Fibroblast of lung (primary cell): Measurements from ENCODE around the gene SLC66A1. TPM values are rescaled to one million over a fixed set of nuclear protein-coding genes. Genes with fewer than 3 reads are reported as not detected.
A peak's percentile ranks its signal among the peaks of the same experiment; 100 is the strongest.

Source experiments
- DNase-seq, 2 donors: peaks; one replicate each; pipeline versions ENCODE4 v3.0.0 to v3.0.0-alpha.2; 2010; ENCODE audit warnings: low read depth in 2 of 2
- H2AFZ ChIP-seq: 2 replicates; pipeline ENCODE4 v1.5.1; 2012; ENCODE audit warnings: low read length, control low read depth, inconsistent platforms
- H3K27ac ChIP-seq: 2 replicates; pipeline ENCODE4 v1.5.1; 2011; ENCODE audit warnings: low read length, control low read depth; ENCODE audit not compliant: insufficient read depth
- H3K27me3 ChIP-seq: 2 replicates; pipeline ENCODE4 v1.5.1; 2011; ENCODE audit warnings: mild to moderate bottlenecking, low read length; ENCODE audit not compliant: control insufficient read depth, insufficient read depth
- H3K36me3 ChIP-seq: 2 replicates; pipeline ENCODE4 v1.5.1; 2011; ENCODE audit warnings: low read length; ENCODE audit not compliant: control insufficient read depth, insufficient read depth
- H3K4me1 ChIP-seq: 2 replicates; pipeline ENCODE4 v1.5.1; 2011; ENCODE audit warnings: low read length; ENCODE audit not compliant: control insufficient read depth, insufficient read depth; ENCODE audit errors: extremely low read depth
- H3K4me2 ChIP-seq: 2 replicates; pipeline ENCODE4 v1.5.1; 2011; ENCODE audit warnings: low read length, control low read depth; ENCODE audit not compliant: insufficient read depth; ENCODE audit errors: extremely low read depth
- H3K4me3 ChIP-seq, 4 experiments: fragments of 200-600 bp in 1 of 4; sonication (generic) in 1 of 4; replicated peaks in 1 of 4; 2 replicates each; pipeline ENCODE4 v1.5.1; 2011 to 2016; ENCODE audit warnings: low read length in 4 of 4, low read depth in 3 of 4, mild to moderate bottlenecking in 3 of 4, control low read depth in 2 of 4, inconsistent platforms in 1 of 4, mixed read lengths in 1 of 4; ENCODE audit not compliant: insufficient read depth in 1 of 4; ENCODE audit errors: control extremely low read depth in 1 of 4
- H3K79me2 ChIP-seq: 2 replicates; pipeline ENCODE4 v1.5.1; 2012; ENCODE audit warnings: mild to moderate bottlenecking, low read length, inconsistent platforms; ENCODE audit not compliant: control insufficient read depth, insufficient read depth
- H3K9ac ChIP-seq: 2 replicates; pipeline ENCODE4 v1.5.1; 2011; ENCODE audit warnings: mild to moderate bottlenecking, low read length, control low read depth; ENCODE audit not compliant: insufficient read depth
- H3K9me3 ChIP-seq: 2 replicates; pipeline ENCODE4 v1.5.1; 2012; ENCODE audit warnings: low read depth, low read length; ENCODE audit not compliant: control insufficient read depth, insufficient read depth
- H4K20me1 ChIP-seq: 2 replicates; pipeline ENCODE4 v1.5.1; 2011; ENCODE audit warnings: low read length; ENCODE audit not compliant: control insufficient read depth, insufficient read depth; ENCODE audit errors: extremely low read depth
- EZH2 ChIP-seq: IDR thresholded peaks from 2 replicates; pipeline ENCODE4 v1.5.1; 2012; ENCODE audit warnings: low read length, control low read depth, mild to moderate bottlenecking; ENCODE audit errors: missing control alignments
- polyA plus RNA-seq, 2 donors: library from polyadenylated mRNA; depleted of rRNA in 1 of 2; stranded (reverse) in 1 of 2; unstranded in 1 of 2; fragments of >200 nt; gene quantifications; 2 replicates each; pipeline ENCODE4 v1.2.1, GENCODE V29; 2011 to 2012; ENCODE audit warnings: missing spikeins in 1 of 2
- total RNA-seq: library from RNA; depleted of rRNA; stranded (reverse); fragments of >200 nt; gene quantifications from 2 replicates; pipeline ENCODE4 v1.2.1, GENCODE V29; 2014
- TF ChIP-seq, protein P1 (sequence below), 2 donors: IDR thresholded peaks in 1 of 2; conservative IDR thresholded peaks in 1 of 2; 1 replicate in 1 of 2; 2 replicates in 1 of 2; pipeline ENCODE4 v1.5.1; 2011 to 2012; ENCODE audit warnings: low read length in 2 of 2, control low read depth in 1 of 2, inconsistent platforms in 1 of 2, low read depth in 1 of 2, mild to moderate bottlenecking in 1 of 2

SLC66A1 gene
- total and polyA plus RNA-seq, 2 donors (not counting 1 experiment from before 2014, with no cell fraction given): 7.1 to 18.3 TPM

DNA sequence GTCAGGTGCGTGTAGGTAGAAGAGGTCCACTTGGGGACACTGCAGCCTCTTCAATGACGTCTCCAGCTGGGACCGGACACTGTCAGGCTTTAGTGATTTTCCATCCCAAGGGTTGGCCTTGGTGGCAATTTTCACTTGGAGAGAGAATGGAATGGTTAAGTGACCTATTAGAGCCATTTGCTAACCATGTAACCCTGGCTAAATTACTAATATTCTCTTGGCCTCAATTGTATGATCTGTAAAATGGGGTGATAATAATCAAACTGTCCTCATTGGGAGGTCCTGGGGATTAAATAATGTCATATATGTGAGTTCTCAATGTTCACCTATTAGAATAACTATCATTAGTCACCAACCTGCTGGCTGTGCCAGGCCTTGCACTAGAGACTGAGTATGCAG lies 3.6 kb upstream of the SLC66A1 start:
- peaks cover 26% of the 10 kb centered on the region for H3K79me2 ChIP-seq
- no peaks in the 10 kb centered on the region for H4K20me1 ChIP-seq
- H3K4me2 ChIP-seq: peak overlapping the region; percentile 59
- peaks cover 7% of the 10 kb centered on the region for H3K36me3 ChIP-seq
- H3K4me1 ChIP-seq: peaks cover 16% of the 10 kb centered on the region
- no peak overlapping the region for H3K9ac ChIP-seq
- H3K9me3 ChIP-seq: no peaks in the 10 kb centered on the region
- no peak for DNase-seq
- no peak overlapping the region for H2AFZ ChIP-seq
- H3K4me3 ChIP-seq: no peak overlapping the region
- H3K27ac ChIP-seq: peak overlapping the region; percentile 70
- TF ChIP-seq EZH2: no peak
- TF ChIP-seq, protein P1, sequence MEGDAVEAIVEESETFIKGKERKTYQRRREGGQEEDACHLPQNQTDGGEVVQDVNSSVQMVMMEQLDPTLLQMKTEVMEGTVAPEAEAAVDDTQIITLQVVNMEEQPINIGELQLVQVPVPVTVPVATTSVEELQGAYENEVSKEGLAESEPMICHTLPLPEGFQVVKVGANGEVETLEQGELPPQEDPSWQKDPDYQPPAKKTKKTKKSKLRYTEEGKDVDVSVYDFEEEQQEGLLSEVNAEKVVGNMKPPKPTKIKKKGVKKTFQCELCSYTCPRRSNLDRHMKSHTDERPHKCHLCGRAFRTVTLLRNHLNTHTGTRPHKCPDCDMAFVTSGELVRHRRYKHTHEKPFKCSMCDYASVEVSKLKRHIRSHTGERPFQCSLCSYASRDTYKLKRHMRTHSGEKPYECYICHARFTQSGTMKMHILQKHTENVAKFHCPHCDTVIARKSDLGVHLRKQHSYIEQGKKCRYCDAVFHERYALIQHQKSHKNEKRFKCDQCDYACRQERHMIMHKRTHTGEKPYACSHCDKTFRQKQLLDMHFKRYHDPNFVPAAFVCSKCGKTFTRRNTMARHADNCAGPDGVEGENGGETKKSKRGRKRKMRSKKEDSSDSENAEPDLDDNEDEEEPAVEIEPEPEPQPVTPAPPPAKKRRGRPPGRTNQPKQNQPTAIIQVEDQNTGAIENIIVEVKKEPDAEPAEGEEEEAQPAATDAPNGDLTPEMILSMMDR (conservative IDR thresholded peaks at IDR 0.05 in 1 of 2, IDR thresholded peaks at IDR 0.05 in 1 of 2; ENCODE audit: low read depth in 1 of 2, low read length in 2 of 2): no peak
- no peaks in the 10 kb centered on the region for H3K27me3 ChIP-seq

DNA sequence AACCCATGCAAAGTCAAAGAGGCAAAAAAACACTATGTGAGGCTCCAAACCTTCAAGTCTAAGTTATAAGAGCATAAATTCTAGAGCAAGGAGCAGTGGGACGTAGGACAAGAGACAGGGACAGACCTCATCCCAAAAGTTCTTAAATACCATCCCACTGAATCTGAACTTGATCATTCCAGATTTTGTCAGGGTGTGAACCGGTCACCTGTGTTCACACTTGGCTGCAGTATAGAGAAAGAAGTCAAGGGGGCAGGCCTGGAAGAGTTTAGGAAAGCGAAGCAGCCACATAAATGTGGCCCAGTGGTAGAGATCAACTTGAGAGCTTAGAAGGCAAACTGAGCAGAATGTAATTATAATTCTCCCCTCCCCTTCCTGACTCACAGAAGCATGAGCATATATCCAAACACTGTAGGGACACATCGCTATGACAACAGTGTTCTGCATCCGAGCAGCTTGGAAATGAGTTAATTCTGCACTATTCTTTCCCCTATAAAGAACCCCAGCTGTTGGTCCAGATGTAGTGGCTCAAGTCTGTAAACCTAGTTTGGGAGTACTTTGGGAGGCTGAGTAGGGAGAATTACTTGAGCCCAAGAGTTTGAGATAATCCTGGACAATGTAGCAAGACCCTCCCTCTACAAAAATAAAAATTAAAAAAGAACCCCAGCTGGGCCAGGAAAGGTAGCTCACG lies 2.9 kb upstream of the SLC66A1 start:
- peak; percentile 68 to 87 for DNase-seq
- no peaks in the 10 kb centered on the region for H3K27me3 ChIP-seq
- peaks cover 7% of the 10 kb centered on the region for H3K36me3 ChIP-seq
- peaks cover 30% of the 10 kb centered on the region for H3K79me2 ChIP-seq
- no peak for TF ChIP-seq EZH2
- TF ChIP-seq, protein P1 (conservative IDR thresholded peaks at IDR 0.05 in 1 of 2, IDR thresholded peaks at IDR 0.05 in 1 of 2; ENCODE audit: low read depth in 1 of 2, low read length in 2 of 2): no peak
- no peak overlapping the region for H2AFZ ChIP-seq
- no peaks in the 10 kb centered on the region for H4K20me1 ChIP-seq
- H3K4me1 ChIP-seq: peaks cover 16% of the 10 kb centered on the region
- H3K9ac ChIP-seq: no peak overlapping the region
- no peak overlapping the region for H3K4me3 ChIP-seq
- H3K4me2 ChIP-seq: peak overlapping the region; percentile 59
- no peaks in the 10 kb centered on the region for H3K9me3 ChIP-seq
- H3K27ac ChIP-seq: peak overlapping the region; percentile 70

DNA sequence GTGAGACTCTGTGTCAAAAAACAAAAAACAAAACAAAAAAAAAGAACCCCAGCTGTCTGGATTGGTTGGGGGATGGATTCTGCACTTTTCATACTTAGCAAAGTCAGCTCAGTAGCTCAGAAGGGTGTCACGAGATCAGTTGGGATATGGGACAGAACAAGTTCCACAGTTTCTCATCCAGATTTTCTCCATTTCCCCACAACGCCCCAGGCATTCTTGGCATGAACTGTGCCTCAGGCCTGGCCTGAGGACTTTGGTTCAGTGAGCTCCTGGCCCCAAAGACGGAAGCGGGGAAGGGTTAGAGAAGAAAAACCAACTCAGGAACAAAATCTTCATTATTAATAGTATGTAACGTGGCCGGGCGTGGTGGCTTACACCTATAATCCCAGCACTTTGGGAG lies 2.1 kb upstream of the SLC66A1 start:
- peak overlapping the region; percentile 33 for H3K27ac ChIP-seq

More for the DNA sequence above, 2.1 kb upstream of the SLC66A1 start:
- H3K4me2 ChIP-seq: no peak overlapping the region
- peak overlapping the region in 1 of 4 experiments; percentile 14 for H3K4me3 ChIP-seq
- H3K4me1 ChIP-seq: peaks cover 16% of the 10 kb centered on the region
- no peak overlapping the region for H2AFZ ChIP-seq
- peaks cover 7% of the 10 kb centered on the region for H3K36me3 ChIP-seq
- no peaks in the 10 kb centered on the region for H4K20me1 ChIP-seq
- no peak for TF ChIP-seq EZH2
- TF ChIP-seq, protein P1 (conservative IDR thresholded peaks at IDR 0.05 in 1 of 2, IDR thresholded peaks at IDR 0.05 in 1 of 2; ENCODE audit: low read depth in 1 of 2, low read length in 2 of 2): no peak
- no peak overlapping the region for H3K9ac ChIP-seq
- H3K9me3 ChIP-seq: no peaks in the 10 kb centered on the region
- H3K27me3 ChIP-seq: no peaks in the 10 kb centered on the region
- H3K79me2 ChIP-seq: peaks cover 30% of the 10 kb centered on the region
- no peak for DNase-seq
